ENCODE data around the gene DNM1L. TPM values are rescaled to one million over a fixed set of nuclear protein-coding genes. Genes with fewer than 3 reads are reported as not detected.

DNM1L gene
- total RNA-seq, 1 donor from 2014 or later, result 92.1 TPM

DNA sequence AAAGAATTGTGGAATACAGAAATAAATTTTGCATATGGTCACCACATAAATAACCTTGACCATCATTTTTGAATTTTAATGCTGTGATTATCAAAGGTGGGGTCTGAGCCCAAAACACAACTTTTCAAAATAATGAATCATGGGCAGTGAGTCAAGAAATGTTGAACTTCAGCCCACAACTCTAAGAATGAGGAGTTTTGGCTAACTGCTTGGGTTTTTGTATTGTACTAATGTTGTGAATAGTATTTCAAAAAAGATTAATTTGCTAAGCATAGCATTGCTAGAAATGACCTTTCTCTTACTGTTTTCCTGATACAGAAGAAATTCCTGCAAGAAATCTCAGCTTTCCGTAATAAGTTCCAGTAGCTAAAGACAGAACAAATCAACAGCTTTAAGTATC lies 101.0 kb downstream of the DNM1L start:
- no peak overlapping the region for H3K4me3 Mint-ChIP-seq (ENCODE audit: unreplicated experiment)
- no peak for TF ChIP-seq EZH2 (IDR thresholded peaks at IDR 0.05; ENCODE audit: insufficient read depth, low read length)
- TF ChIP-seq, protein P1, sequence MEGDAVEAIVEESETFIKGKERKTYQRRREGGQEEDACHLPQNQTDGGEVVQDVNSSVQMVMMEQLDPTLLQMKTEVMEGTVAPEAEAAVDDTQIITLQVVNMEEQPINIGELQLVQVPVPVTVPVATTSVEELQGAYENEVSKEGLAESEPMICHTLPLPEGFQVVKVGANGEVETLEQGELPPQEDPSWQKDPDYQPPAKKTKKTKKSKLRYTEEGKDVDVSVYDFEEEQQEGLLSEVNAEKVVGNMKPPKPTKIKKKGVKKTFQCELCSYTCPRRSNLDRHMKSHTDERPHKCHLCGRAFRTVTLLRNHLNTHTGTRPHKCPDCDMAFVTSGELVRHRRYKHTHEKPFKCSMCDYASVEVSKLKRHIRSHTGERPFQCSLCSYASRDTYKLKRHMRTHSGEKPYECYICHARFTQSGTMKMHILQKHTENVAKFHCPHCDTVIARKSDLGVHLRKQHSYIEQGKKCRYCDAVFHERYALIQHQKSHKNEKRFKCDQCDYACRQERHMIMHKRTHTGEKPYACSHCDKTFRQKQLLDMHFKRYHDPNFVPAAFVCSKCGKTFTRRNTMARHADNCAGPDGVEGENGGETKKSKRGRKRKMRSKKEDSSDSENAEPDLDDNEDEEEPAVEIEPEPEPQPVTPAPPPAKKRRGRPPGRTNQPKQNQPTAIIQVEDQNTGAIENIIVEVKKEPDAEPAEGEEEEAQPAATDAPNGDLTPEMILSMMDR (IDR thresholded peaks at IDR 0.05; ENCODE audit: insufficient read depth, low read depth, low read length), result no peak
- H3K36me3 Mint-ChIP-seq (ENCODE audit: low read depth, unreplicated experiment), result no peaks in the 10 kb centered on the region
- no peak overlapping the region for H2AFZ ChIP-seq (ENCODE audit: low read depth, low read length)
- H3K27me3 ChIP-seq (ENCODE audit: insufficient read depth, low read length), result no peaks in the 10 kb centered on the region
- no peak overlapping the region for H3K9ac ChIP-seq (ENCODE audit: low read length)
- FAIRE-seq, result no peak
- no peaks in the 10 kb centered on the region for H3K4me1 ChIP-seq (ENCODE audit: insufficient read depth, low read length)
- H3K27ac ChIP-seq (ENCODE audit: low read depth, low read length), result no peak overlapping the region
- H3K36me3 ChIP-seq (ENCODE audit: insufficient read depth, low read length), result no peaks in the 10 kb centered on the region
- H3K79me2 ChIP-seq (ENCODE audit: insufficient read depth, low read length), result no peaks in the 10 kb centered on the region
- H3K27ac Mint-ChIP-seq (ENCODE audit: unreplicated experiment), result no peak overlapping the region
- H3K4me3 ChIP-seq (ENCODE audit: insufficient read depth, low read depth, low read length), result no peak overlapping the region
- peak overlapping the region; percentile 13 for H3K4me2 ChIP-seq (ENCODE audit: low read length)
- no peaks in the 10 kb centered on the region for H3K9me3 Mint-ChIP-seq (ENCODE audit: unreplicated experiment)
- no peaks in the 10 kb centered on the region for H3K9me3 ChIP-seq (ENCODE audit: insufficient read depth, low read depth, low read length)
- H4K20me1 ChIP-seq (ENCODE audit: insufficient read depth, low read length), result no peaks in the 10 kb centered on the region
- peaks cover 8% of the 10 kb centered on the region for H3K4me1 Mint-ChIP-seq (ENCODE audit: low read depth, unreplicated experiment)
- DNase-seq (ENCODE audit: low read depth), result peak; percentile 42
- H3K27me3 Mint-ChIP-seq (ENCODE audit: low read depth, unreplicated experiment), result no peaks in the 10 kb centered on the region

DNA sequence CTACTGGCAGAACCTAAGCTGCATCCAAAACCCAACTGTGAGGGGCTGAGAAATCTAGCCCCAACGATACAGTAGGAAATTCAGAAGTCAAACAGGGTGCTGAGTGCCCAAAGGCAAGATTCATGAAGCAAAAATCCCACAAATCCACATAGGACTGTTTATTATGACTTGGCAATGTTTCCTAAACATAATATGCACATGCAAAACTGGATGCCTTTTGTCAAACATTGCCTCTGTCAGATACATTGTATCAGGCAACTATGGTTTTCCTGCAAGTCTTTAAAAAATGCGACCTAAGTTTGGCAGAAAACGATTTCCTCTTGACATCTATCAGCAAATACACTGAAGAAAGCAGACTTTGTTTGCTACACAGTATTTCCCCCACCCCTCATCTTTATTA lies 103.9 kb downstream of the DNM1L start:
- Histone ChIP-seq H4K20me1 (ENCODE audit: insufficient read depth, low read length) (no peaks in the 10 kb centered on the region), H3K27ac (ENCODE audit: low read depth, low read length) (no peak overlapping the region), H2AFZ (ENCODE audit: low read depth, low read length) (no peak overlapping the region), H3K27me3 (ENCODE audit: insufficient read depth, low read length) (no peaks in the 10 kb centered on the region), H3K79me2 (ENCODE audit: insufficient read depth, low read length) (no peaks in the 10 kb centered on the region), H3K36me3 (ENCODE audit: insufficient read depth, low read length) (no peaks in the 10 kb centered on the region), H3K9ac (ENCODE audit: low read length) (no peak overlapping the region), H3K9me3 (ENCODE audit: insufficient read depth, low read depth, low read length) (no peaks in the 10 kb centered on the region), H3K4me1 (ENCODE audit: insufficient read depth, low read length) (no peaks in the 10 kb centered on the region), H3K4me3 (ENCODE audit: insufficient read depth, low read depth, low read length) (no peak overlapping the region), H3K4me2 (ENCODE audit: low read length) (no peak overlapping the region)
- DNase-seq (ENCODE audit: low read depth) (no peak), FAIRE-seq (no peak)
- Mint-ChIP-seq H3K9me3 (ENCODE audit: unreplicated experiment) (peaks cover 2% of the 10 kb centered on the region), H3K27me3 (ENCODE audit: low read depth, unreplicated experiment) (no peaks in the 10 kb centered on the region), H3K36me3 (ENCODE audit: low read depth, unreplicated experiment) (peaks cover 1% of the 10 kb centered on the region), H3K4me3 (ENCODE audit: unreplicated experiment) (no peak overlapping the region), H3K27ac (ENCODE audit: unreplicated experiment) (no peak overlapping the region), H3K4me1 (ENCODE audit: low read depth, unreplicated experiment) (peaks cover 4% of the 10 kb centered on the region)
- TF ChIP-seq, protein P1 (IDR thresholded peaks at IDR 0.05; ENCODE audit: insufficient read depth, low read depth, low read length), result no peak
- no peak for TF ChIP-seq EZH2 (IDR thresholded peaks at IDR 0.05; ENCODE audit: insufficient read depth, low read length)

GRCh38 chr12:32785557-32785956 lies 106.5 kb downstream of the DNM1L start:
- no peaks in the 10 kb centered on the region for H3K4me1 Mint-ChIP-seq (ENCODE audit: low read depth, unreplicated experiment)
- FAIRE-seq (no peak), DNase-seq (ENCODE audit: low read depth) (no peak)
- Histone ChIP-seq H3K27me3 (ENCODE audit: insufficient read depth, low read length) (no peaks in the 10 kb centered on the region), H3K4me2 (ENCODE audit: low read length) (no peak overlapping the region), H3K27ac (ENCODE audit: low read depth, low read length) (no peak overlapping the region), H3K9me3 (ENCODE audit: insufficient read depth, low read depth, low read length) (no peaks in the 10 kb centered on the region), H3K9ac (ENCODE audit: low read length) (no peak overlapping the region), H3K36me3 (ENCODE audit: insufficient read depth, low read length) (no peaks in the 10 kb centered on the region), H3K79me2 (ENCODE audit: insufficient read depth, low read length) (no peaks in the 10 kb centered on the region), H4K20me1 (ENCODE audit: insufficient read depth, low read length) (no peaks in the 10 kb centered on the region), H3K4me1 (ENCODE audit: insufficient read depth, low read length) (no peaks in the 10 kb centered on the region), H3K4me3 (ENCODE audit: insufficient read depth, low read depth, low read length) (no peak overlapping the region), H2AFZ (ENCODE audit: low read depth, low read length) (no peak overlapping the region)
- peaks cover 1% of the 10 kb centered on the region for H3K36me3 Mint-ChIP-seq (ENCODE audit: low read depth, unreplicated experiment)
- no peaks in the 10 kb centered on the region for H3K27me3 Mint-ChIP-seq (ENCODE audit: low read depth, unreplicated experiment)
- no peak for TF ChIP-seq EZH2 (IDR thresholded peaks at IDR 0.05; ENCODE audit: insufficient read depth, low read length)
- TF ChIP-seq, protein P1 (IDR thresholded peaks at IDR 0.05; ENCODE audit: insufficient read depth, low read depth, low read length), result no peak
- no peak overlapping the region for H3K4me3 Mint-ChIP-seq (ENCODE audit: unreplicated experiment)
- peaks cover 2% of the 10 kb centered on the region for H3K9me3 Mint-ChIP-seq (ENCODE audit: unreplicated experiment)
- no peak overlapping the region for H3K27ac Mint-ChIP-seq (ENCODE audit: unreplicated experiment)

Measured in astrocyte (in vitro differentiated cells and primary cell).